H1 (cell line): Measurements from ENCODE around the gene TSPAN9. TPM values are rescaled to one million over a fixed set of nuclear protein-coding genes. Genes with fewer than 3 reads are reported as not detected.

ENCODE experiments used
- ATF3 ChIP-seq: IDR thresholded peaks from 2 replicates; pipeline ENCODE4 v1.6.1; 2011; ENCODE audit warnings: low read depth, mild to moderate bottlenecking, low read length; ENCODE audit not compliant: insufficient read depth
- POLR2A ChIP-seq, 2 experiments: IDR thresholded peaks; 1 replicate in 1 of 2; 2 replicates in 1 of 2; pipeline ENCODE4 v1.6.1; 2011; ENCODE audit warnings: low read depth in 2 of 2, low read length in 2 of 2, mild to moderate bottlenecking in 2 of 2; ENCODE audit errors: control extremely low read depth in 1 of 2
- POLR2AphosphoS5 ChIP-seq: IDR thresholded peaks from 2 replicates; pipeline ENCODE4 v1.6.1; 2011; ENCODE audit warnings: low read depth, low read length
- RBBP5 ChIP-seq: IDR thresholded peaks from 2 replicates; pipeline ENCODE4 v1.7.1; 2012; ENCODE audit warnings: low read depth, mild to moderate bottlenecking, inconsistent platforms, low read length, moderate library complexity, borderline replicate concordance
- polyA plus RNA-seq, 7 experiments: library from polyadenylated mRNA; depleted of rRNA in 3 of 7; stranded (reverse) in 5 of 7; unstranded in 2 of 7; fragments of >200 nt in 5 of 7; fragments of 200-250 nt in 2 of 7; gene quantifications; 1 replicate in 5 of 7; 2 replicates in 1 of 7; 4 replicates in 1 of 7; pipeline versions ENCODE4 v1.2.1 to v1.2.3, GENCODE V29; 2011 to 2013; ENCODE audit warnings: missing spikeins in 2 of 7, mixed read lengths in 2 of 7
- total RNA-seq: library from RNA; stranded (reverse); fragmentation: NEBNext Ultra II Directional; extraction: Animal tissue kit (Norgen Biotek cat#: 25700); gene quantifications from 2 replicates; pipeline ENCODE4 v1.2.1, GENCODE V29; 2021
- TF ChIP-seq, protein P1 (sequence below): IDR thresholded peaks from 2 replicates; pipeline ENCODE4 v1.6.1; 2012; ENCODE audit warnings: low read length, inconsistent platforms
- TF ChIP-seq, protein P2 (sequence below): fragments of 300-600 bp; sonication (generic); IDR thresholded peaks from 2 replicates; pipeline ENCODE4 v1.7.1; 2012; ENCODE audit warnings: low read length, moderate library complexity, mild to moderate bottlenecking, inconsistent platforms; ENCODE audit not compliant: insufficient replicate concordance

Gene TSPAN9
- total and polyA plus RNA-seq, 2 of the 8 experiments (the other 6 are each of a cell fraction or from before 2014, with no cell fraction given) = 11.5 to 29.1 TPM

DNA sequence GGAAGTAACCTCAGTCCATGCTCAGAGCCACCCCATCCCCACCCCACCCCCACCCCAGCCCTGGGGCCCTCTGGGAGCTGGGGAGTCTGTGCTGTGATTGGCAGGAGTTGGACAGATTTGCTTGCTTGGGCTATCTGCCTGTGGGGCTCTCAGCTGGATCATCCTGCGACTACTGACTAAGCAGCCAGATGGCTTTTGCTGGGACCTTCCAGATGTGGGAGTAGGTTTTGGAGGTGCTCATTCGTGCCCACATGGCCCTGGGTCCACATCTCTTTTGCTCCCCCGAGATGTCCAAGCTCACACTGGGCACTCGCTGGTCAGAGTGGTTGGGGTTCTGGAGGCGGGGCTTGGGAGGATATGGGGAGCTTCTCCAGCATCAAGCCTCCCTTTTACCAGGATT lies 138.9 kb downstream of the TSPAN9 start (continued):
- TF ChIP-seq POLR2AphosphoS5 (no peak), ATF3 (no peak), POLR2A (IDR thresholded peaks at IDR 0.05; ENCODE audit: control extremely low read depth in 1 of 2, low read depth in 2 of 2, low read length in 2 of 2) (no peak), RBBP5 (no peak)
- TF ChIP-seq, protein P1, sequence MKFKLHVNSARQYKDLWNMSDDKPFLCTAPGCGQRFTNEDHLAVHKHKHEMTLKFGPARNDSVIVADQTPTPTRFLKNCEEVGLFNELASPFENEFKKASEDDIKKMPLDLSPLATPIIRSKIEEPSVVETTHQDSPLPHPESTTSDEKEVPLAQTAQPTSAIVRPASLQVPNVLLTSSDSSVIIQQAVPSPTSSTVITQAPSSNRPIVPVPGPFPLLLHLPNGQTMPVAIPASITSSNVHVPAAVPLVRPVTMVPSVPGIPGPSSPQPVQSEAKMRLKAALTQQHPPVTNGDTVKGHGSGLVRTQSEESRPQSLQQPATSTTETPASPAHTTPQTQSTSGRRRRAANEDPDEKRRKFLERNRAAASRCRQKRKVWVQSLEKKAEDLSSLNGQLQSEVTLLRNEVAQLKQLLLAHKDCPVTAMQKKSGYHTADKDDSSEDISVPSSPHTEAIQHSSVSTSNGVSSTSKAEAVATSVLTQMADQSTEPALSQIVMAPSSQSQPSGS = no peak
- TF ChIP-seq, protein P2, sequence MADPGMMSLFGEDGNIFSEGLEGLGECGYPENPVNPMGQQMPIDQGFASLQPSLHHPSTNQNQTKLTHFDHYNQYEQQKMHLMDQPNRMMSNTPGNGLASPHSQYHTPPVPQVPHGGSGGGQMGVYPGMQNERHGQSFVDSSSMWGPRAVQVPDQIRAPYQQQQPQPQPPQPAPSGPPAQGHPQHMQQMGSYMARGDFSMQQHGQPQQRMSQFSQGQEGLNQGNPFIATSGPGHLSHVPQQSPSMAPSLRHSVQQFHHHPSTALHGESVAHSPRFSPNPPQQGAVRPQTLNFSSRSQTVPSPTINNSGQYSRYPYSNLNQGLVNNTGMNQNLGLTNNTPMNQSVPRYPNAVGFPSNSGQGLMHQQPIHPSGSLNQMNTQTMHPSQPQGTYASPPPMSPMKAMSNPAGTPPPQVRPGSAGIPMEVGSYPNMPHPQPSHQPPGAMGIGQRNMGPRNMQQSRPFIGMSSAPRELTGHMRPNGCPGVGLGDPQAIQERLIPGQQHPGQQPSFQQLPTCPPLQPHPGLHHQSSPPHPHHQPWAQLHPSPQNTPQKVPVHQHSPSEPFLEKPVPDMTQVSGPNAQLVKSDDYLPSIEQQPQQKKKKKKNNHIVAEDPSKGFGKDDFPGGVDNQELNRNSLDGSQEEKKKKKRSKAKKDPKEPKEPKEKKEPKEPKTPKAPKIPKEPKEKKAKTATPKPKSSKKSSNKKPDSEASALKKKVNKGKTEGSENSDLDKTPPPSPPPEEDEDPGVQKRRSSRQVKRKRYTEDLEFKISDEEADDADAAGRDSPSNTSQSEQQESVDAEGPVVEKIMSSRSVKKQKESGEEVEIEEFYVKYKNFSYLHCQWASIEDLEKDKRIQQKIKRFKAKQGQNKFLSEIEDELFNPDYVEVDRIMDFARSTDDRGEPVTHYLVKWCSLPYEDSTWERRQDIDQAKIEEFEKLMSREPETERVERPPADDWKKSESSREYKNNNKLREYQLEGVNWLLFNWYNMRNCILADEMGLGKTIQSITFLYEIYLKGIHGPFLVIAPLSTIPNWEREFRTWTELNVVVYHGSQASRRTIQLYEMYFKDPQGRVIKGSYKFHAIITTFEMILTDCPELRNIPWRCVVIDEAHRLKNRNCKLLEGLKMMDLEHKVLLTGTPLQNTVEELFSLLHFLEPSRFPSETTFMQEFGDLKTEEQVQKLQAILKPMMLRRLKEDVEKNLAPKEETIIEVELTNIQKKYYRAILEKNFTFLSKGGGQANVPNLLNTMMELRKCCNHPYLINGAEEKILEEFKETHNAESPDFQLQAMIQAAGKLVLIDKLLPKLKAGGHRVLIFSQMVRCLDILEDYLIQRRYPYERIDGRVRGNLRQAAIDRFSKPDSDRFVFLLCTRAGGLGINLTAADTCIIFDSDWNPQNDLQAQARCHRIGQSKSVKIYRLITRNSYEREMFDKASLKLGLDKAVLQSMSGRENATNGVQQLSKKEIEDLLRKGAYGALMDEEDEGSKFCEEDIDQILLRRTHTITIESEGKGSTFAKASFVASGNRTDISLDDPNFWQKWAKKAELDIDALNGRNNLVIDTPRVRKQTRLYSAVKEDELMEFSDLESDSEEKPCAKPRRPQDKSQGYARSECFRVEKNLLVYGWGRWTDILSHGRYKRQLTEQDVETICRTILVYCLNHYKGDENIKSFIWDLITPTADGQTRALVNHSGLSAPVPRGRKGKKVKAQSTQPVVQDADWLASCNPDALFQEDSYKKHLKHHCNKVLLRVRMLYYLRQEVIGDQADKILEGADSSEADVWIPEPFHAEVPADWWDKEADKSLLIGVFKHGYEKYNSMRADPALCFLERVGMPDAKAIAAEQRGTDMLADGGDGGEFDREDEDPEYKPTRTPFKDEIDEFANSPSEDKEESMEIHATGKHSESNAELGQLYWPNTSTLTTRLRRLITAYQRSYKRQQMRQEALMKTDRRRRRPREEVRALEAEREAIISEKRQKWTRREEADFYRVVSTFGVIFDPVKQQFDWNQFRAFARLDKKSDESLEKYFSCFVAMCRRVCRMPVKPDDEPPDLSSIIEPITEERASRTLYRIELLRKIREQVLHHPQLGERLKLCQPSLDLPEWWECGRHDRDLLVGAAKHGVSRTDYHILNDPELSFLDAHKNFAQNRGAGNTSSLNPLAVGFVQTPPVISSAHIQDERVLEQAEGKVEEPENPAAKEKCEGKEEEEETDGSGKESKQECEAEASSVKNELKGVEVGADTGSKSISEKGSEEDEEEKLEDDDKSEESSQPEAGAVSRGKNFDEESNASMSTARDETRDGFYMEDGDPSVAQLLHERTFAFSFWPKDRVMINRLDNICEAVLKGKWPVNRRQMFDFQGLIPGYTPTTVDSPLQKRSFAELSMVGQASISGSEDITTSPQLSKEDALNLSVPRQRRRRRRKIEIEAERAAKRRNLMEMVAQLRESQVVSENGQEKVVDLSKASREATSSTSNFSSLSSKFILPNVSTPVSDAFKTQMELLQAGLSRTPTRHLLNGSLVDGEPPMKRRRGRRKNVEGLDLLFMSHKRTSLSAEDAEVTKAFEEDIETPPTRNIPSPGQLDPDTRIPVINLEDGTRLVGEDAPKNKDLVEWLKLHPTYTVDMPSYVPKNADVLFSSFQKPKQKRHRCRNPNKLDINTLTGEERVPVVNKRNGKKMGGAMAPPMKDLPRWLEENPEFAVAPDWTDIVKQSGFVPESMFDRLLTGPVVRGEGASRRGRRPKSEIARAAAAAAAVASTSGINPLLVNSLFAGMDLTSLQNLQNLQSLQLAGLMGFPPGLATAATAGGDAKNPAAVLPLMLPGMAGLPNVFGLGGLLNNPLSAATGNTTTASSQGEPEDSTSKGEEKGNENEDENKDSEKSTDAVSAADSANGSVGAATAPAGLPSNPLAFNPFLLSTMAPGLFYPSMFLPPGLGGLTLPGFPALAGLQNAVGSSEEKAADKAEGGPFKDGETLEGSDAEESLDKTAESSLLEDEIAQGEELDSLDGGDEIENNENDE = no peak
- TF ChIP-seq, all 59 proteins: peak for 0
